Right hindlimb (tissue), 1 donor: ENCODE data around the gene TEC.

Source experiments
- DNase-seq: peaks from one replicate; pipeline ENCODE4 v3.0.0-alpha.2; 2018

TEC gene

DNA sequence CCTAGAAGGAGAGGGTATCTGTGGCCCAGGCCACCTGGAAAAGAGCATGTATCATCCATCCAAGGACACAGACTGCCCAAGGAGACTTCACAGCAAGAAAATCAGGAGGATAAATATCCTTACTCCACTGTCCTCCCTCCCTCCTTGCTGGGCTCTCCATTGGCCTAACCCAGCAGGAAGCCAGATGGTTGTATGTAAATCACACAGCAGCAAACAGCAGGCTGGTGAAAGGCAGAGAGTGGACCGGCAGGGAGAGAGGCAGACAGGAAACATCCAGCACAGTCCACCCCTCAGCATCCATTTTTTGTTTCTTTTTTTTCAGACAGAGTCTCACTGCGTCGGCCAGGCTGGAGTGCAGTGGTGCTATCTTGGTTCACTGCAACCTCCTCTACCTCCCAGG is 153.1 kb downstream of the TEC start:
- DNase-seq = no peak

GRCh38 chr4:48114412-48114811 is 155.2 kb downstream of the TEC start:
- no peak for DNase-seq

DNA sequence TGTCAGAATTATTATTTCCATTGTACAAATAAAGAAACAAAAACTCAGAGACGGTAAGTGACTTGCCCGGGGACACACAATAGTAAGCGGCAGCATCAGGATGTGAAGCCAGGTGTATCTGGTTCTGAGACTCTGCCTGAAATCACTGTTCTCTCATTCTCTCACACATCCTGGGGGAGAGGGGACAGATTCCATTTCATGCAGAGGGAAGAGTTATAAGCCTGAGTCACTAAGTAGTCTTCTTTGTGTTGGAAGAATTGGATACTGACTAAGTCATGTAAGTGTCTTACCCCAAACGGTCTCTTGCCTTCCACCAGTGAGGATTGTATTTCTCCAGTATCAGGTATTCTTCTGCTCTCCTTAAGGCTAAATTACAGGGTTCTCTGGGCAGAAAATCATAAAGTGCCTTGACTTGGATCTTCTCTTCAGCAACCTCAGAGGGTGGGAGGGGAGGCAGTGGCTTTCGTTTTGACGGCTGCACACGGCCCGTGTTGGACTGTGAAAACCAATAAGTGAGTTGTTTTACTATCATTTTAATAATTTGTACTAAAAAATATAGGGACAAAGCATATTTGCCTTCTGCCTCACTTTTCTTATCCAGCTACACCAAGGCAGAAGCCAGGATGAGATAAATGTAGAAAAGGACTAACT is 157.5 kb downstream of the TEC start:
- no peak for DNase-seq

- DNase-seq = no peak
Observed at GRCh38 chr4:48110452-48110978, 159.1 kb downstream of the TEC start.

DNA sequence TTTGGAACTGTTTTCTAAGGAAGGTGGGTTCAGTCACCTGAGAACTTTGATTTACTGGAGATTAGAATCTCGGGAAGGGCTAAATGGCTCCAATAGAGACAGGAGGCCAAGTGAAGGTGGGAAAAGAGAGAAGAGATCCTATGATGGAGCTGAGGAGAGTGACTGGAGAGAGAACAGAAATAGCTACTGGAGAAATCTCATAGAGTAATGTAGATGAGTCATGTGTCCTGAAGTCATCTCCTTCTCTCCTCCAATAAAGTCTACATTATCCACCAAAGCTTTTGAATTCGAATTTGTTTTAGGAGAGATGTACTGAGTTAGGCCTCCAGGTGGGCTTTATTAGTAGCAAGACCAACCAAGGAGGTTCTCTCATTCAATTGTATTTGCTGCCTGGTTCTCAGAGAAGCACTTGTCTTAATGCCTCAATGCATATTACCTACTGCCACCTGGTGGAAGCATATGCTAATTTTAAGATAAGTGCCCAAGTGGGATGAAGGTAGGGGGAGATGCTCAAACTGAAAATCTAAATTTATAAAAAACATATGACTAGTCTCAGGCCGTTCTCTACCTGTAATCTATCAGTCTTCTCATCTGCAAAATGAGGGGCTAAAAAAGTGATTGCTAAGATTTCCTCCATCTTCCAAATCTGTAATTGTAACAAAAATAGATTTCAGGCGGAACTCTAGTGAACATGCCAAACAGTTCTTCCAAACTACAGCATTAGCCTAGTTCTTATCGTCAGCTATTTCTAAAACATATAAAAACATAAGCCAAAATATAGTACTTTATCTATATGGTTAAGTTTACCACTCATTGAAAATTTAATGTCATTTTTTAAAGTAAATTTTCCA is 160.0 kb downstream of the TEC start:
- no peak for DNase-seq

GRCh38 chr4:48108309-48109073 is 161.1 kb downstream of the TEC start:
- no peak for DNase-seq

GRCh38 chr4:48105230-48105629 is 164.4 kb downstream of the TEC start:
- DNase-seq = no peak

- no peak for DNase-seq
Observed at GRCh38 chr4:48103483-48104139, 166.0 kb downstream of the TEC start.

- DNase-seq = no peak
Observed at GRCh38 chr4:48102303-48102702, 167.3 kb downstream of the TEC start.

DNA sequence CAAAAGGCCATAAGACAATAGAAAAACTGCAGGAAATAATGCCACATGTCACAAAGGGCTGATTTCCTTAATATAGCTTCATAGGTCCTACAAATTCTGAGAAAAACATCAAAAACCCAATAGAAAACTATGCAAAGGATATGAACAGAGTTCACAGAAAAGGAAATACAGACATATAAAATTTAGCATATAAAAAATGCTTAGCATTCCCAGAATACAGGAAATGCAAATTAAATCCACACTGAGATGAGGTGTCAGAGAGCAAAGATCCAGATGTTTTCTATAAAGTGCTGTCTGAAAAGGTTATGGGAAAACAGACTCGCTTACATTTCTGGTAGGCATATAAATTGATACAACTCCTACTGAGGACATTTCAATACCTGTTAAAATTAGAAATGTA is 169.4 kb downstream of the TEC start:
- DNase-seq = no peak

GRCh38 chr4:48095441-48095840 is 174.2 kb downstream of the TEC start:
- DNase-seq = no peak

DNA sequence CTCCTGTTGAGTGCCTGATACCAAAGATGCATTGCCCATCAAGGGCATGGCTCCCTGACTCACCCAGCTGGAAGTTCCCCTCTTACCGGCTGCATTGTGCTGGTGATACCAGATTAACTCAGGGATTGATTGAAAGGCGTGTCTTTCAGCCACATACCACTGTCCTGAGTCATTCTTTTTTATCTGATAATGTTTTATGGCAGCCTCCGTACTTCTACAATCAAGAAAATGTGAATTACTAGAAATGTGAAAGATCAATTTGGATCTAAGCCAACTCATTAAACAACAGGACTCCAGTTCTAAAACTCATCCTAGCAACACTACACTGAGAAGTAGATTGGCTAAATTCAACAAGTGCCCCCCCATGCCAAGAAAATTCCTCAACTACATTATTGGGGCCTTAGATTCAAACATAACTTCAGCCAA is 175.6 kb downstream of the TEC start:
- DNase-seq = no peak

- no peak for DNase-seq
Observed at GRCh38 chr4:48090621-48091020, 179.0 kb downstream of the TEC start.

DNA sequence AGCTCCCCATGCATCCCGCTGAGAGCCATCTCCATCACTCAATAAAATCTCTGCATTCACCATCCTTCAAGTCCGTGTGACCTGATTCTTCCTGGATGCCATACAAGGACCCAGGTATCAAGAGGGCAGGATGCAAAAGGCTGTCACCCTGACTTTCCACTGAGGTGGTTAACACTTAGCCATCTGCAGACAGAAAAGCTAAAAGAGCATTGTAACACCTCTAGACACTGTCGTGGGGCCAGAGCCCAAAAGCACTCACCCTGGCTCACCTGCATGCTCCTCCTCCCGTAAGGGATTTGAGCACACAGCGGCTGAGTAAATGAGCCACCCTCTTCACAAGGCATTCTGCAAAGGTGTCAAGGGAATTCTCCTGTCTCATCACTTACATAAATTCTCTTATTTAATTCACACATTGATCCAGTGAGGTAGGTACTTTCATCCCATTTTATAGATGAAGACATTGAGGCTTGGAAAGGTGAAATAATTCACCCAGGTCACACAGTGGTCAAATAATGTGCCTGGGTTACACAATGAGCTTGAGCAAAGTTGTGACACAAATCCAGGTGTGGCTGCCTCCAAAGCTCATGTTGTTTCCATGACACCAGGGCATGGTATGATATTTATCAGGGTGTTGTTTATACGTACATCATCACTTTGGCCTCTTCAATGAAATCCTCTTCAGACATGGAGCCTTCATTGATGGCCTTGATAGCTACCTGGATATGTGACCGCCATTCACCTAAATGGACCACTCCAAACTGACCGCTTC is 183.6 kb downstream of the TEC start:
- no peak for DNase-seq
